GM23338 (cell line): Measurements from ENCODE around the gene CCNB3. TPM values are rescaled to one million over a fixed set of nuclear protein-coding genes. Genes with fewer than 3 reads are reported as not detected.

Experiments
- ATAC-seq: fragments of 200-7000 bp; cut with Tn5 transposase; 3 replicates; pipeline ENCODE4 v1.9.1; 2020
- DNase-seq: peaks from one replicate; pipeline ENCODE4 v3.0.0-alpha.2; 2015; ENCODE audit warnings: low spot score
- H2AFZ ChIP-seq: fragments of 200-600 bp; sonication (generic); 2 replicates; pipeline ENCODE4 v1.8.0; 2016; ENCODE audit warnings: antibody characterized with exemption, mild to moderate bottlenecking, moderate library complexity
- H3F3A ChIP-seq: fragments of 200-600 bp; sonication (generic); replicated peaks from 2 replicates; pipeline ENCODE4 v1.8.0; 2017; ENCODE audit warnings: antibody characterized with exemption, mixed run types, low read depth
- H3K27ac ChIP-seq: fragments of 200-600 bp; sonication (generic); 2 replicates; pipeline ENCODE4 v1.6.1; 2016; ENCODE audit warnings: low read depth
- H3K27me3 ChIP-seq: fragments of 200-600 bp; sonication (generic); 2 replicates; pipeline ENCODE4 v1.8.0; 2016; ENCODE audit warnings: mild to moderate bottlenecking, mixed run types, moderate library complexity; ENCODE audit not compliant: insufficient read depth
- H3K36me3 ChIP-seq: fragments of 200-600 bp; sonication (generic); 2 replicates; pipeline ENCODE4 v1.8.0; 2016; ENCODE audit warnings: mild to moderate bottlenecking; ENCODE audit not compliant: insufficient read depth
- H3K4me1 ChIP-seq: fragments of 200-600 bp; sonication (generic); 2 replicates; pipeline ENCODE4 v1.8.0; 2016; ENCODE audit warnings: mild to moderate bottlenecking, moderate library complexity; ENCODE audit not compliant: insufficient read depth
- H3K4me2 ChIP-seq: fragments of 200-600 bp; sonication (generic); 2 replicates; pipeline ENCODE4 v1.7.1; 2017; ENCODE audit warnings: mixed run types
- H3K4me3 ChIP-seq: fragments of 200-600 bp; sonication (generic); 2 replicates; pipeline ENCODE4 v1.6.1; 2016; ENCODE audit warnings: mixed run types
- H3K79me2 ChIP-seq: fragments of 200-600 bp; sonication (generic); replicated peaks from 2 replicates; pipeline ENCODE4 v1.8.0; 2017; ENCODE audit warnings: mild to moderate bottlenecking; ENCODE audit not compliant: insufficient read depth
- H3K9me2 ChIP-seq: fragments of 200-600 bp; sonication (generic); 2 replicates; pipeline ENCODE4 v1.8.0; 2017; ENCODE audit not compliant: insufficient read depth
- H4K20me1 ChIP-seq: fragments of 200-600 bp; sonication (generic); replicated peaks from 2 replicates; pipeline ENCODE4 v1.8.0; 2017; ENCODE audit warnings: mild to moderate bottlenecking; ENCODE audit not compliant: insufficient read depth
- H3K27ac Mint-ChIP-seq: 2 replicates; pipeline ENCODE4 v1.8.0; 2020; ENCODE audit warnings: inconsistent platforms, mild to moderate bottlenecking, moderate library complexity, mixed read lengths
- H3K27me3 Mint-ChIP-seq: 3 replicates; pipeline ENCODE4 v1.8.0; 2022; ENCODE audit warnings: low read depth, mild to moderate bottlenecking, moderate library complexity, mixed read lengths, inconsistent platforms; ENCODE audit not compliant: insufficient read depth, poor library complexity
- H3K36me3 Mint-ChIP-seq: 3 replicates; pipeline ENCODE4 v1.8.0; 2021; ENCODE audit warnings: low read depth, mild to moderate bottlenecking, inconsistent platforms, moderate library complexity, mixed read lengths
- H3K4me1 Mint-ChIP-seq: 3 replicates; pipeline ENCODE4 v1.8.0; 2020; ENCODE audit warnings: mild to moderate bottlenecking, inconsistent platforms, mixed read lengths
- H3K4me3 Mint-ChIP-seq: 3 replicates; pipeline ENCODE4 v1.8.0; 2021; ENCODE audit warnings: moderate library complexity, mild to moderate bottlenecking, inconsistent platforms, mixed read lengths
- H3K9me3 Mint-ChIP-seq: 3 replicates; pipeline ENCODE4 v1.8.0; 2020; ENCODE audit warnings: moderate library complexity, mild to moderate bottlenecking, inconsistent platforms, mixed read lengths
- CREB1 ChIP-seq: fragments of 250-450 bp; sonication (Bioruptor Pico); IDR thresholded peaks from 2 replicates; pipeline ENCODE4 v1.5.0; 2020; ENCODE audit warnings: low read depth, mild to moderate bottlenecking, moderate library complexity
- EZH2phosphoT487 ChIP-seq: fragments of 200-600 bp; sonication (generic); IDR thresholded peaks from one replicate; pipeline ENCODE4 v1.8.1; 2018; ENCODE audit warnings: antibody characterized with exemption; ENCODE audit not compliant: unreplicated experiment
- JUNB ChIP-seq: IDR thresholded peaks from one replicate; pipeline ENCODE4 v1.6.1; 2016; ENCODE audit warnings: antibody characterized with exemption; ENCODE audit not compliant: unreplicated experiment
- NANOG ChIP-seq: IDR thresholded peaks from 2 replicates; pipeline ENCODE4 v1.6.1; 2016; ENCODE audit warnings: antibody characterized with exemption, borderline replicate concordance
- POLR2AphosphoS5 ChIP-seq: IDR thresholded peaks from 2 replicates; pipeline ENCODE4 v1.6.1; 2016; ENCODE audit warnings: antibody characterized with exemption, low read depth
- ZNF114 ChIP-seq: fragments of 250-450 bp; sonication (Bioruptor Pico); IDR thresholded peaks from 2 replicates; pipeline ENCODE4 v1.5.0; 2020; ENCODE audit warnings: mild to moderate bottlenecking, moderate library complexity
- ZNF331 ChIP-seq: fragments of 250-450 bp; sonication (Bioruptor Pico); IDR thresholded peaks from 2 replicates; pipeline ENCODE4 v1.5.0; 2020; ENCODE audit warnings: low read depth, mild to moderate bottlenecking, moderate library complexity
- polyA plus RNA-seq: library from polyadenylated mRNA; unstranded; fragments of >200 nt; fragmentation: Nextera tagmentation; extraction: Ambion mirVana; gene quantifications from 2 replicates; pipeline ENCODE4 v1.2.1, GENCODE V29; 2016
- total RNA-seq: library from RNA; depleted of rRNA; stranded (reverse); fragments of >200 nt; shearing (Covaris generic); gene quantifications from 2 replicates; pipeline ENCODE4 v1.2.3, GENCODE V29; 2014
- TF ChIP-seq, protein P1 (sequence below): IDR thresholded peaks from 2 replicates; pipeline ENCODE4 v1.6.1; 2016; ENCODE audit warnings: antibody characterized with exemption
- TF ChIP-seq, protein P2 (sequence below): IDR thresholded peaks from one replicate; pipeline ENCODE4 v1.6.1; 2018; ENCODE audit warnings: antibody characterized with exemption; ENCODE audit not compliant: unreplicated experiment
- TF ChIP-seq, protein P3 (sequence below), 2 experiments: fragments of 200-600 bp in 1 of 2; sonication (generic) in 1 of 2; conservative IDR thresholded peaks; 2 replicates each; pipeline versions ENCODE4 v1.5.1 to v1.6.1; 2016 to 2017; ENCODE audit warnings: antibody characterized with exemption in 2 of 2, low read depth in 2 of 2, mild to moderate bottlenecking in 2 of 2, moderate library complexity in 1 of 2

The CCNB3 gene
- total and polyA plus RNA-seq, 2 experiments from 2014 or later: 0.13 to 1.2 TPM

DNA sequence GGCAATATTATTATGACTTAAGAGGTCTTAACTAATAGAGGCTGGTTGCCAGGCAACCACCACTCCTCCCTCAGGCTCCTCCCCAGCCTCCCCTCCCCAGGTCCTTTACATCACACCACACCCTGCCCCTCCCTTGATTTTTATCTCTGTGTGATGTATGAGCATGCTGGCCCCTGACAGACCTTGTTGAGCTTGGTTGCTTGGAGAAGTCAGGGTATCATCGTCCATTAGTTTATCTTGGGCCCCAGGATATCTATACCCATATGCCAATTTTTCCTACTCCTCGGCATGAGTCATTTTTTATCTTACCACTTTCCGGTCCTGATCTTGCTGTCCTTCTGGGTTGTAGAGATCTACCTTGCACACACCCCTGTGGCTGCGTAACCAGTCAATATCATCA is 6.2 kb upstream of the CCNB3 start (continued):
- TF ChIP-seq ZNF331 (CRISPR knock-in tag) (no peak), EZH2phosphoT487 (no peak), JUNB (no peak), ZNF114 (CRISPR knock-in tag) (no peak), CREB1 (CRISPR knock-in tag) (no peak), NANOG (no peak)
- TF ChIP-seq, protein P1, sequence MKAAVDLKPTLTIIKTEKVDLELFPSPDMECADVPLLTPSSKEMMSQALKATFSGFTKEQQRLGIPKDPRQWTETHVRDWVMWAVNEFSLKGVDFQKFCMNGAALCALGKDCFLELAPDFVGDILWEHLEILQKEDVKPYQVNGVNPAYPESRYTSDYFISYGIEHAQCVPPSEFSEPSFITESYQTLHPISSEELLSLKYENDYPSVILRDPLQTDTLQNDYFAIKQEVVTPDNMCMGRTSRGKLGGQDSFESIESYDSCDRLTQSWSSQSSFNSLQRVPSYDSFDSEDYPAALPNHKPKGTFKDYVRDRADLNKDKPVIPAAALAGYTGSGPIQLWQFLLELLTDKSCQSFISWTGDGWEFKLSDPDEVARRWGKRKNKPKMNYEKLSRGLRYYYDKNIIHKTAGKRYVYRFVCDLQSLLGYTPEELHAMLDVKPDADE: no peak
- TF ChIP-seq, protein P2, sequence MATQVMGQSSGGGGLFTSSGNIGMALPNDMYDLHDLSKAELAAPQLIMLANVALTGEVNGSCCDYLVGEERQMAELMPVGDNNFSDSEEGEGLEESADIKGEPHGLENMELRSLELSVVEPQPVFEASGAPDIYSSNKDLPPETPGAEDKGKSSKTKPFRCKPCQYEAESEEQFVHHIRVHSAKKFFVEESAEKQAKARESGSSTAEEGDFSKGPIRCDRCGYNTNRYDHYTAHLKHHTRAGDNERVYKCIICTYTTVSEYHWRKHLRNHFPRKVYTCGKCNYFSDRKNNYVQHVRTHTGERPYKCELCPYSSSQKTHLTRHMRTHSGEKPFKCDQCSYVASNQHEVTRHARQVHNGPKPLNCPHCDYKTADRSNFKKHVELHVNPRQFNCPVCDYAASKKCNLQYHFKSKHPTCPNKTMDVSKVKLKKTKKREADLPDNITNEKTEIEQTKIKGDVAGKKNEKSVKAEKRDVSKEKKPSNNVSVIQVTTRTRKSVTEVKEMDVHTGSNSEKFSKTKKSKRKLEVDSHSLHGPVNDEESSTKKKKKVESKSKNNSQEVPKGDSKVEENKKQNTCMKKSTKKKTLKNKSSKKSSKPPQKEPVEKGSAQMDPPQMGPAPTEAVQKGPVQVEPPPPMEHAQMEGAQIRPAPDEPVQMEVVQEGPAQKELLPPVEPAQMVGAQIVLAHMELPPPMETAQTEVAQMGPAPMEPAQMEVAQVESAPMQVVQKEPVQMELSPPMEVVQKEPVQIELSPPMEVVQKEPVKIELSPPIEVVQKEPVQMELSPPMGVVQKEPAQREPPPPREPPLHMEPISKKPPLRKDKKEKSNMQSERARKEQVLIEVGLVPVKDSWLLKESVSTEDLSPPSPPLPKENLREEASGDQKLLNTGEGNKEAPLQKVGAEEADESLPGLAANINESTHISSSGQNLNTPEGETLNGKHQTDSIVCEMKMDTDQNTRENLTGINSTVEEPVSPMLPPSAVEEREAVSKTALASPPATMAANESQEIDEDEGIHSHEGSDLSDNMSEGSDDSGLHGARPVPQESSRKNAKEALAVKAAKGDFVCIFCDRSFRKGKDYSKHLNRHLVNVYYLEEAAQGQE: no peak
- TF ChIP-seq, protein P3, sequence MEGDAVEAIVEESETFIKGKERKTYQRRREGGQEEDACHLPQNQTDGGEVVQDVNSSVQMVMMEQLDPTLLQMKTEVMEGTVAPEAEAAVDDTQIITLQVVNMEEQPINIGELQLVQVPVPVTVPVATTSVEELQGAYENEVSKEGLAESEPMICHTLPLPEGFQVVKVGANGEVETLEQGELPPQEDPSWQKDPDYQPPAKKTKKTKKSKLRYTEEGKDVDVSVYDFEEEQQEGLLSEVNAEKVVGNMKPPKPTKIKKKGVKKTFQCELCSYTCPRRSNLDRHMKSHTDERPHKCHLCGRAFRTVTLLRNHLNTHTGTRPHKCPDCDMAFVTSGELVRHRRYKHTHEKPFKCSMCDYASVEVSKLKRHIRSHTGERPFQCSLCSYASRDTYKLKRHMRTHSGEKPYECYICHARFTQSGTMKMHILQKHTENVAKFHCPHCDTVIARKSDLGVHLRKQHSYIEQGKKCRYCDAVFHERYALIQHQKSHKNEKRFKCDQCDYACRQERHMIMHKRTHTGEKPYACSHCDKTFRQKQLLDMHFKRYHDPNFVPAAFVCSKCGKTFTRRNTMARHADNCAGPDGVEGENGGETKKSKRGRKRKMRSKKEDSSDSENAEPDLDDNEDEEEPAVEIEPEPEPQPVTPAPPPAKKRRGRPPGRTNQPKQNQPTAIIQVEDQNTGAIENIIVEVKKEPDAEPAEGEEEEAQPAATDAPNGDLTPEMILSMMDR (conservative IDR thresholded peaks at IDR 0.05; ENCODE audit: low read depth in 2 of 2): no peak

DNA sequence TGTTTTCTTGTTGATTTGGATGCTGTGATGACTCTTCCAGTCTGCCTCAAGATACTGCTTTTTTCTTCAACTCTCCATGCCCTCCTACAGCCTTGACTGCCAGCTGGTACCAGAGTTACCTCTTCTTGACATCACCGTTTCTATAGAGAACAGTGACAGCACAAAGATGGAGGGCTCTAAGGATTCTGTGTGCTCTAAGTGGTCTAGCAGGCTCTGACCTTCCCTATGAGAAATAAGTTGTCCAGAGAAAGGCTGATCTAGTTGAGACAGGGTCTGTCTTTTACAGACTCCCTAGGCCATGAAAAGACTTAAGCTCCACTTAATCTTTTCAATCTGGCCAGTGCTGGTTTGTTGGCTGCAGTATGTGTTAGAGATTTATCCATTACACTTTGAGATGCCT is 3.7 kb upstream of the CCNB3 start, which contains the start of gene AKAP4:
Gene AKAP4 (minus strand): TSS at position 101 of the 400 bp plus-strand sequence. CDS start 118 bp downstream, outside the sequence.
- no peaks in the 10 kb centered on the region for H3K36me3 Mint-ChIP-seq
- H3K9me2 ChIP-seq: no peaks in the 10 kb centered on the region
- H3K4me1 Mint-ChIP-seq: peaks cover 9% of the 10 kb centered on the region
- H4K20me1 ChIP-seq: no peaks in the 10 kb centered on the region
- H3K79me2 ChIP-seq: no peaks in the 10 kb centered on the region
- H3K27me3 Mint-ChIP-seq: no peaks in the 10 kb centered on the region
- TF ChIP-seq EZH2phosphoT487 (no peak), ZNF114 (CRISPR knock-in tag) (no peak), POLR2AphosphoS5 (no peak), CREB1 (CRISPR knock-in tag) (no peak)
- H2AFZ ChIP-seq: no peak within 1 kb of the TSS
- H3K27ac Mint-ChIP-seq: no peak within 1 kb of the TSS
- H3K4me3 Mint-ChIP-seq: no peak within 1 kb of the TSS
- H3K9me3 Mint-ChIP-seq: no peaks in the 10 kb centered on the region
- DNase-seq: no peak
- H3K27ac ChIP-seq: no peak within 1 kb of the TSS
- H3K4me2 ChIP-seq: no peak within 1 kb of the TSS
- peaks cover 4% of the 10 kb centered on the region; the same call in 1 of the 2 replicates for H3K4me1 ChIP-seq
- no peaks in the 10 kb centered on the region for H3K27me3 ChIP-seq
- no peaks in the 10 kb centered on the region for H3F3A ChIP-seq
- no peak for ATAC-seq
- H3K4me3 ChIP-seq: no peak within 1 kb of the TSS
- H3K36me3 ChIP-seq: no peaks in the 10 kb centered on the region
